Liver (tissue), 9 donors: ENCODE results near the gene GIPC1. TPM values are rescaled to one million over a fixed set of nuclear protein-coding genes. Genes with fewer than 3 reads are reported as not detected.
A peak's percentile ranks its signal among the peaks of the same experiment; 100 is the strongest.

Experiments used
- DNase-seq: peaks from one replicate; pipeline ENCODE4 v3.0.0-alpha.2; 2017; ENCODE audit warnings: low spot score
- H3K27ac ChIP-seq, 2 donors: one replicate each; pipeline ENCODE4 v1.7.0; 2013; ENCODE audit warnings: inconsistent platforms in 2 of 2, low read length in 2 of 2, control low read depth in 1 of 2, low read depth in 1 of 2, mild to moderate bottlenecking in 1 of 2
- H3K27me3 ChIP-seq, 4 donors: one replicate each; pipeline versions ENCODE4 v1.6.1 to v1.7.0; 2013; ENCODE audit warnings: low read length in 3 of 4, inconsistent platforms in 1 of 4, mild to moderate bottlenecking in 1 of 4, moderate library complexity in 1 of 4; ENCODE audit not compliant: control insufficient read depth in 4 of 4, insufficient read depth in 4 of 4
- H3K36me3 ChIP-seq, 4 donors: one replicate each; pipeline versions ENCODE4 v1.6.1 to v1.7.0; 2013; ENCODE audit warnings: low read length in 3 of 4, mild to moderate bottlenecking in 3 of 4, low read depth in 1 of 4, moderate library complexity in 1 of 4; ENCODE audit not compliant: control insufficient read depth in 4 of 4, insufficient read depth in 3 of 4
- H3K4me1 ChIP-seq, 4 donors: one replicate each; pipeline versions ENCODE4 v1.6.1 to v1.7.0; 2013; ENCODE audit warnings: low read length in 3 of 4, mild to moderate bottlenecking in 3 of 4, moderate library complexity in 1 of 4; ENCODE audit not compliant: control insufficient read depth in 4 of 4, insufficient read depth in 4 of 4
- H3K4me3 ChIP-seq, 3 donors: one replicate each; pipeline versions ENCODE4 v1.6.1 to v1.7.0; 2013; ENCODE audit warnings: low read length in 3 of 3, control low read depth in 1 of 3, low read depth in 1 of 3, mild to moderate bottlenecking in 1 of 3
- H3K9ac ChIP-seq, 2 donors: one replicate each; pipeline ENCODE4 v1.7.0; 2013; ENCODE audit warnings: low read length in 2 of 2, mild to moderate bottlenecking in 2 of 2, moderate library complexity in 2 of 2, control low read depth in 1 of 2, low read depth in 1 of 2
- H3K9me3 ChIP-seq, 4 donors: one replicate each; pipeline versions ENCODE4 v1.6.1 to v1.7.0; 2013; ENCODE audit warnings: low read length in 3 of 4; ENCODE audit not compliant: control insufficient read depth in 4 of 4
- ATF3 ChIP-seq: IDR thresholded peaks from 2 replicates; pipeline ENCODE4 v1.6.1; 2016; ENCODE audit warnings: antibody characterized with exemption
- EGR1 ChIP-seq, 2 donors: IDR thresholded peaks; 2 replicates each; pipeline ENCODE4 v1.6.1; 2016 to 2018; ENCODE audit warnings: antibody characterized with exemption in 2 of 2, low read depth in 2 of 2
- FOXA1 ChIP-seq: IDR thresholded peaks from 2 replicates; pipeline ENCODE4 v1.6.1; 2016; ENCODE audit warnings: antibody characterized with exemption
- FOXA2 ChIP-seq: IDR thresholded peaks from 2 replicates; pipeline ENCODE4 v1.6.1; 2016; ENCODE audit warnings: antibody characterized with exemption
- GABPA ChIP-seq, 2 donors: IDR thresholded peaks in 1 of 2; conservative IDR thresholded peaks in 1 of 2; 2 replicates each; pipeline ENCODE4 v1.6.1; 2016; ENCODE audit warnings: antibody characterized with exemption in 2 of 2, mild to moderate bottlenecking in 1 of 2, moderate library complexity in 1 of 2
- HNF4A ChIP-seq, 2 donors: conservative IDR thresholded peaks; 2 replicates each; pipeline ENCODE4 v1.6.1; 2016; ENCODE audit warnings: antibody characterized with exemption in 2 of 2, mild to moderate bottlenecking in 2 of 2
- HNF4G ChIP-seq: IDR thresholded peaks from 2 replicates; pipeline ENCODE4 v1.6.1; 2016; ENCODE audit warnings: antibody characterized with exemption
- JUND ChIP-seq, 2 donors: IDR thresholded peaks; 2 replicates each; pipeline ENCODE4 v1.6.1; 2016; ENCODE audit warnings: antibody characterized with exemption in 2 of 2
- MAX ChIP-seq: IDR thresholded peaks from 2 replicates; pipeline ENCODE4 v1.6.1; 2016; ENCODE audit warnings: antibody characterized with exemption
- NR2F2 ChIP-seq: IDR thresholded peaks from 2 replicates; pipeline ENCODE4 v1.6.1; 2016; ENCODE audit warnings: antibody characterized with exemption
- RAD21 ChIP-seq, 2 donors: IDR thresholded peaks; 2 replicates each; pipeline ENCODE4 v1.6.1; 2016; ENCODE audit warnings: antibody characterized with exemption in 2 of 2, mild to moderate bottlenecking in 2 of 2
- REST ChIP-seq: IDR thresholded peaks from 2 replicates; pipeline ENCODE4 v1.6.1; 2016; ENCODE audit warnings: antibody characterized with exemption, mild to moderate bottlenecking
- RXRA ChIP-seq, 2 donors: IDR thresholded peaks; 2 replicates each; pipeline ENCODE4 v1.6.1; 2017 to 2018; ENCODE audit warnings: antibody characterized with exemption in 2 of 2, mild to moderate bottlenecking in 1 of 2
- SP1 ChIP-seq: IDR thresholded peaks from 2 replicates; pipeline ENCODE4 v1.6.1; 2018; ENCODE audit warnings: antibody characterized with exemption, mild to moderate bottlenecking
- TAF1 ChIP-seq: conservative IDR thresholded peaks from 2 replicates; pipeline ENCODE4 v1.6.1; 2016; ENCODE audit warnings: antibody characterized with exemption, mild to moderate bottlenecking
- YY1 ChIP-seq: IDR thresholded peaks from 2 replicates; pipeline ENCODE4 v1.6.1; 2016; ENCODE audit warnings: antibody characterized with exemption, mild to moderate bottlenecking
- ZBTB33 ChIP-seq: IDR thresholded peaks from 2 replicates; pipeline ENCODE4 v1.6.1; 2016; ENCODE audit warnings: antibody characterized with exemption
- WGBS: extraction: QIAGEN DNeasy Blood & Tissue Kit; methylation state at CpG from one replicate; pipeline ENCODE4 v1.1.7; 2013; 5-methylcytosine and 5-hydroxymethylcytosine counted together
- polyA plus RNA-seq, 2 donors: library from polyadenylated mRNA; stranded (reverse) in 1 of 2; unstranded in 1 of 2; fragments of 200-250 nt in 1 of 2; fragments of >200 nt in 1 of 2; fragmentation: Nextera tagmentation in 1 of 2; extraction: Ambion mirVana in 1 of 2; gene quantifications; one replicate each; pipeline versions ENCODE4 v1.2.1 to v1.2.3, GENCODE V29; 2013 to 2015
- total RNA-seq, 2 donors: library from RNA; depleted of rRNA; stranded (reverse); fragments of >200 nt; gene quantifications; one replicate each; pipeline ENCODE4 v1.2.3, GENCODE V29; 2014
- donor health status: healthy.
- donor health status: healthy.
- donor health status: healthy.
- donor health status: healthy.
- donor health status: healthy.

Gene GIPC1
- total and polyA plus RNA-seq, 4 donors: 18.4 to 34.5 (median 25.5) TPM

- H3K4me1 ChIP-seq: peaks cover 24 to 52% (median 31%) of the 10 kb centered on the region in 4 donors
Observed at GRCh38 chr19:14517840-14518505, 22.0 kb upstream of the GIPC1 start, which contains the start of gene DNAJB1. TSS of gene DNAJB1 (minus strand) at chr19:14518397. CDS start at chr19:14518349, 48 bp downstream.

GRCh38 chr19:14517446-14517839 lies 21.5 kb upstream of the GIPC1 start:
- no peak for DNase-seq
- under 1% methylated on average over 32 of the region's 32 CpGs for WGBS
- H3K27ac ChIP-seq: peak overlapping the region; percentile 98 to 100
- H3K4me1 ChIP-seq: peaks cover 24 to 57% (median 35%) of the 10 kb centered on the region in 4 donors
- peak overlapping the region; percentile 69 to 96 for H3K9ac ChIP-seq
- no peaks in the 10 kb centered on the region for H3K9me3 ChIP-seq
- H3K27me3 ChIP-seq: no peaks in the 10 kb centered on the region
- H3K4me3 ChIP-seq: peak overlapping the region; percentile 73 to 95 (median 87)
- peaks cover 8 to 22% (median 14%) of the 10 kb centered on the region in 4 donors for H3K36me3 ChIP-seq
- TF ChIP-seq GABPA (IDR thresholded peaks at IDR 0.05 in 1 of 2, conservative IDR thresholded peaks at IDR 0.05 in 1 of 2) (no peak), ZBTB33 (no peak), RAD21 (IDR thresholded peaks at IDR 0.05) (no peak), MAX (no peak), HNF4A (conservative IDR thresholded peaks at IDR 0.05) (no peak), NR2F2 (no peak), TAF1 (no peak), EGR1 (IDR thresholded peaks at IDR 0.05; ENCODE audit: low read depth in 2 of 2) (no peak), REST (no peak), HNF4G (no peak), YY1 (no peak), SP1 (no peak), JUND (IDR thresholded peaks at IDR 0.05) (no peak), FOXA1 (no peak), FOXA2 (no peak), RXRA (IDR thresholded peaks at IDR 0.05) (no peak), ATF3 (no peak)

More at GRCh38 chr19:14517840-14518505, 22.0 kb upstream of the GIPC1 start, which contains the start of gene DNAJB1:
- peak within 1 kb of the TSS; percentile 98 to 100 for H3K27ac ChIP-seq
- DNase-seq: peak; percentile 87
- H3K4me3 ChIP-seq: peak within 1 kb of the TSS; percentile 87 to 95 (median 88)
- TF ChIP-seq YY1: peak; percentile 73
- peak; percentile 90 for TF ChIP-seq REST
- TF ChIP-seq TAF1: peak; percentile 67
- no peak for TF ChIP-seq NR2F2
- under 1% methylated on average over 82 of the region's 82 CpGs for WGBS
- no peaks in the 10 kb centered on the region for H3K27me3 ChIP-seq
- peaks cover 8 to 22% (median 14%) of the 10 kb centered on the region in 4 donors for H3K36me3 ChIP-seq
- H3K9me3 ChIP-seq: no peaks in the 10 kb centered on the region
- H3K9ac ChIP-seq: peak within 1 kb of the TSS; percentile 76 to 96
